ENCODE data around the gene ACBD4.

ACBD4 gene

GRCh38 chr17:45143767-45144198, 8.3 kb downstream of the ACBD4 start:
- Histone ChIP-seq H2BK12ac (ENCODE audit: low read length) (no peak overlapping the region), H3K18ac (ENCODE audit: low read length) (peak overlapping the region; percentile 94), H2BK15ac (ENCODE audit: low read length) (peak overlapping the region; percentile 5), H3K23ac (ENCODE audit: low read depth, low read length, poor library complexity) (no peak overlapping the region), H4K8ac (ENCODE audit: low read depth, low read length) (no peak overlapping the region), H3K4me3 (ENCODE audit: low read length in 2 of 2) (no peak overlapping the region), H3K36me3 (replicated peaks in 1 of 2; ENCODE audit: control insufficient read depth in 2 of 2, insufficient read depth in 2 of 2, low read length in 2 of 2) (no peaks in the 10 kb centered on the region), H3K4ac (ENCODE audit: low read length) (peak overlapping the region; percentile 17), H2AFZ (ENCODE audit: low read length) (peak overlapping the region; percentile 77), H4K91ac (ENCODE audit: low read depth, low read length, poor library complexity) (no peak overlapping the region), H3K4me1 (ENCODE audit: control insufficient read depth in 2 of 2, insufficient read depth in 1 of 2, low read depth in 1 of 2, low read length in 2 of 2) (peaks cover 9 to 26% of the 10 kb centered on the region in 2 donors), H2AK5ac (ENCODE audit: low read depth, low read length) (peak overlapping the region; percentile 1), H3K14ac (ENCODE audit: low read length) (no peak overlapping the region), H3K27me3 (ENCODE audit: control insufficient read depth in 3 of 3, insufficient read depth in 3 of 3, low read depth in 1 of 3, low read length in 3 of 3) (no peaks in the 10 kb centered on the region), H3K4me2 (ENCODE audit: insufficient read depth, low read length, poor library complexity, severe bottlenecking) (peak overlapping the region; percentile 51), H3K27ac (replicated peaks; ENCODE audit: low read length) (no peak overlapping the region), H3K79me1 (ENCODE audit: low read depth, low read length) (peaks cover 3% of the 10 kb centered on the region), H3K9ac (ENCODE audit: low read depth, low read length, poor library complexity) (no peak overlapping the region), H2BK5ac (ENCODE audit: low read length) (no peak overlapping the region), H3K9me3 (replicated peaks in 1 of 2; ENCODE audit: control insufficient read depth in 2 of 2, insufficient read depth in 1 of 2, low read depth in 1 of 2, low read length in 2 of 2) (no peaks in the 10 kb centered on the region), H2BK120ac (ENCODE audit: low read depth, low read length) (no peak overlapping the region)
- DNase-seq (ENCODE audit: low spot score) = no peak
- no CpG with 5 or more reads among the region's 21 CpGs for WGBS, 2 donors (ENCODE audit: extremely low coverage in 2 of 2, insufficient read length in 2 of 2, insufficient replicate concordance in 1 of 2)

DNA sequence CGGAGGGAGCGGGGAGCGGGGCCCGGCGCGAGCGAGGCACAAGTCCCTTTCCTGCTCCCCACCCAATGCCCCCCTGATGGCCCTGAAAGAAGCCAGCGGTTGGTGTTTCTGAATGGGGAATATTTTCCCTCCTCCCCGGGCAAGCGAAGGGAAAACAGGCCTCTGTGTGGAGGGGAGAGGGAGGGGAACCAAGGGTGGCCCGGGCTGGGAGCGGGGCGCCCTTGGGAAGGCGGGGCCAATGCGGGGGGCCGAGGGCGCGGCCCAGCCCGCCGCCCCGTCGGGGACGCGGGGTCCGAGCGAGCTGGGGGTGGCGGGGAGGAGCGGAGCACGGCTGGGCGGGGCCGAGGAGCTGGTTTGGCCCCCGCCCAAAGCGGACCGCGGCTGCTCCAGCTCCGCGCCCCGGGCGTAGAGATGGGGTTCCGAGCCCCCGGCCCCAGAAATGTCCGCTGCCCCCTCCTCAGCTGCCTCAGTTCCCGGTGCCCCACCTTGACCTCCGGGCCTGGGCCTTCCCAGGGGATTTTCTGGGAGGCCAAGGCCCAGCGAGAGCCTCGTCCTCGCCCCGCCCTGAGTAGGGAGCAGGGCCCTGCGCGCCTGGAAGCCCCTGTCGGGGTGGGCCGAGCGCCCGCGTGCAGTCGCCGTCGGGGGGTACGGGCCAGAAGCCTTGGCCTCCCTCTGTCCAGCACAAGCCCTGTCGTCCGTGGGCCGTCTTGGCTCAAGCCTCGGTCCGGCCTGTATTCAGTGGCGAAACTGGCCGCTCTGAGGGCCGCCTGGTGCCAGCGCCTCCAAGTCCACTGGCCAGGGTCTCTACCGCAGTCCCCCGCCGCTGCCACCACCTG, 8.9 kb downstream of the ACBD4 start:
- Histone ChIP-seq H3K36me3 (replicated peaks in 1 of 2; ENCODE audit: control insufficient read depth in 2 of 2, insufficient read depth in 2 of 2, low read length in 2 of 2) (no peaks in the 10 kb centered on the region), H4K91ac (ENCODE audit: low read depth, low read length, poor library complexity) (peak overlapping the region; percentile 59), H2AK5ac (ENCODE audit: low read depth, low read length) (peak overlapping the region; percentile 5), H4K8ac (ENCODE audit: low read depth, low read length) (peak overlapping the region; percentile 92), H3K4ac (ENCODE audit: low read length) (no peak overlapping the region), H3K9me3 (replicated peaks in 1 of 2; ENCODE audit: control insufficient read depth in 2 of 2, insufficient read depth in 1 of 2, low read depth in 1 of 2, low read length in 2 of 2) (no peaks in the 10 kb centered on the region), H3K4me3 (ENCODE audit: low read length in 2 of 2) (no peak overlapping the region), H2BK5ac (ENCODE audit: low read length) (no peak overlapping the region), H3K9ac (ENCODE audit: low read depth, low read length, poor library complexity) (peak overlapping the region; percentile 13), H3K27ac (replicated peaks; ENCODE audit: low read length) (no peak overlapping the region), H3K14ac (ENCODE audit: low read length) (peak overlapping the region; percentile 3), H3K4me1 (ENCODE audit: control insufficient read depth in 2 of 2, insufficient read depth in 1 of 2, low read depth in 1 of 2, low read length in 2 of 2) (peaks cover 9 to 20% of the 10 kb centered on the region in 2 donors), H3K79me1 (ENCODE audit: low read depth, low read length) (peaks cover 3% of the 10 kb centered on the region), H3K23ac (ENCODE audit: low read depth, low read length, poor library complexity) (peak overlapping the region; percentile 85), H3K4me2 (ENCODE audit: insufficient read depth, low read length, poor library complexity, severe bottlenecking) (peak overlapping the region; percentile 51), H2AFZ (ENCODE audit: low read length) (peak overlapping the region; percentile 77), H2BK120ac (ENCODE audit: low read depth, low read length) (no peak overlapping the region), H2BK15ac (ENCODE audit: low read length) (peak overlapping the region; percentile 40), H3K27me3 (ENCODE audit: control insufficient read depth in 3 of 3, insufficient read depth in 3 of 3, low read depth in 1 of 3, low read length in 3 of 3) (no peaks in the 10 kb centered on the region), H3K18ac (ENCODE audit: low read length) (peak overlapping the region; percentile 94), H2BK12ac (ENCODE audit: low read length) (peak overlapping the region; percentile 63)
- no peak for DNase-seq (ENCODE audit: low spot score)
- WGBS, 2 donors (ENCODE audit: extremely low coverage in 2 of 2, insufficient read length in 2 of 2, insufficient replicate concordance in 1 of 2) = no CpG with 5 or more reads among the region's 71 CpGs

GRCh38 chr17:45145035-45145389, 9.5 kb downstream of the ACBD4 start:
- Histone ChIP-seq H3K18ac (ENCODE audit: low read length) (peak overlapping the region; percentile 94), H2AFZ (ENCODE audit: low read length) (no peak overlapping the region), H3K4me2 (ENCODE audit: insufficient read depth, low read length, poor library complexity, severe bottlenecking) (peak overlapping the region; percentile 51), H2BK120ac (ENCODE audit: low read depth, low read length) (no peak overlapping the region), H3K27ac (replicated peaks; ENCODE audit: low read length) (no peak overlapping the region), H3K9me3 (replicated peaks in 1 of 2; ENCODE audit: control insufficient read depth in 2 of 2, insufficient read depth in 1 of 2, low read depth in 1 of 2, low read length in 2 of 2) (no peaks in the 10 kb centered on the region), H3K4me3 (ENCODE audit: low read length in 2 of 2) (no peak overlapping the region), H4K91ac (ENCODE audit: low read depth, low read length, poor library complexity) (peak overlapping the region; percentile 59), H2BK15ac (ENCODE audit: low read length) (peak overlapping the region; percentile 40), H4K8ac (ENCODE audit: low read depth, low read length) (peak overlapping the region; percentile 92), H2BK12ac (ENCODE audit: low read length) (peak overlapping the region; percentile 63), H3K27me3 (ENCODE audit: control insufficient read depth in 3 of 3, insufficient read depth in 3 of 3, low read depth in 1 of 3, low read length in 3 of 3) (no peaks in the 10 kb centered on the region), H3K14ac (ENCODE audit: low read length) (no peak overlapping the region), H3K79me1 (ENCODE audit: low read depth, low read length) (peaks cover 6% of the 10 kb centered on the region), H2BK5ac (ENCODE audit: low read length) (no peak overlapping the region), H3K9ac (ENCODE audit: low read depth, low read length, poor library complexity) (no peak overlapping the region), H3K36me3 (replicated peaks in 1 of 2; ENCODE audit: control insufficient read depth in 2 of 2, insufficient read depth in 2 of 2, low read length in 2 of 2) (no peaks in the 10 kb centered on the region), H3K23ac (ENCODE audit: low read depth, low read length, poor library complexity) (peak overlapping the region; percentile 85), H3K4me1 (ENCODE audit: control insufficient read depth in 2 of 2, insufficient read depth in 1 of 2, low read depth in 1 of 2, low read length in 2 of 2) (peaks cover 9 to 14% of the 10 kb centered on the region in 2 donors), H2AK5ac (ENCODE audit: low read depth, low read length) (peak overlapping the region; percentile 5), H3K4ac (ENCODE audit: low read length) (no peak overlapping the region)
- no peak for DNase-seq (ENCODE audit: low spot score)
- WGBS, 2 donors (ENCODE audit: extremely low coverage in 2 of 2, insufficient read length in 2 of 2, insufficient replicate concordance in 1 of 2) = no CpG with 5 or more reads among the region's 8 CpGs

GRCh38 chr17:45146166-45146565, 10.7 kb downstream of the ACBD4 start:
- no peak overlapping the region for H3K18ac ChIP-seq (ENCODE audit: low read length)
- H3K4me3 ChIP-seq (ENCODE audit: low read length in 2 of 2) = peak overlapping the region in 1 of 2 donors; percentile 2
- no peak overlapping the region for H2BK120ac ChIP-seq (ENCODE audit: low read depth, low read length)
- H3K23ac ChIP-seq (ENCODE audit: low read depth, low read length, poor library complexity) = no peak overlapping the region
- H3K27ac ChIP-seq (replicated peaks; ENCODE audit: low read length) = no peak overlapping the region
- H2AK5ac ChIP-seq (ENCODE audit: low read depth, low read length) = peak overlapping the region; percentile 15
- H3K79me1 ChIP-seq (ENCODE audit: low read depth, low read length) = peaks cover 6% of the 10 kb centered on the region
- H3K27me3 ChIP-seq (ENCODE audit: control insufficient read depth in 3 of 3, insufficient read depth in 3 of 3, low read depth in 1 of 3, low read length in 3 of 3) = no peaks in the 10 kb centered on the region
- H3K9me3 ChIP-seq (replicated peaks in 1 of 2; ENCODE audit: control insufficient read depth in 2 of 2, insufficient read depth in 1 of 2, low read depth in 1 of 2, low read length in 2 of 2) = no peaks in the 10 kb centered on the region
- no peak overlapping the region for H3K4me2 ChIP-seq (ENCODE audit: insufficient read depth, low read length, poor library complexity, severe bottlenecking)
- no peak overlapping the region for H3K9ac ChIP-seq (ENCODE audit: low read depth, low read length, poor library complexity)
- H3K4me1 ChIP-seq (ENCODE audit: control insufficient read depth in 2 of 2, insufficient read depth in 1 of 2, low read depth in 1 of 2, low read length in 2 of 2) = peaks cover 13 to 14% of the 10 kb centered on the region in 2 donors
- no CpG with 5 or more reads among the region's 10 CpGs for WGBS, 2 donors (ENCODE audit: extremely low coverage in 2 of 2, insufficient read length in 2 of 2, insufficient replicate concordance in 1 of 2)
- H4K8ac ChIP-seq (ENCODE audit: low read depth, low read length) = no peak overlapping the region
- H3K14ac ChIP-seq (ENCODE audit: low read length) = no peak overlapping the region
- H2BK12ac ChIP-seq (ENCODE audit: low read length) = no peak overlapping the region
- H2BK5ac ChIP-seq (ENCODE audit: low read length) = no peak overlapping the region
- no peak for DNase-seq (ENCODE audit: low spot score)
- H3K36me3 ChIP-seq (replicated peaks in 1 of 2; ENCODE audit: control insufficient read depth in 2 of 2, insufficient read depth in 2 of 2, low read length in 2 of 2) = peaks cover 0 to 4% of the 10 kb centered on the region in 2 donors
- H2AFZ ChIP-seq (ENCODE audit: low read length) = no peak overlapping the region
- H3K4ac ChIP-seq (ENCODE audit: low read length) = no peak overlapping the region
- H4K91ac ChIP-seq (ENCODE audit: low read depth, low read length, poor library complexity) = no peak overlapping the region
- no peak overlapping the region for H2BK15ac ChIP-seq (ENCODE audit: low read length)
